Hepatocyte (in vitro differentiated cells): ENCODE measurements around the gene TLR3.

ENCODE experiments used
- CTCF ChIP-seq: fragments of 200-600 bp; sonication (generic); IDR thresholded peaks from 2 replicates; pipeline ENCODE4 v1.5.1; 2016; ENCODE audit warnings: antibody characterized with exemption, mild to moderate bottlenecking; ENCODE audit not compliant: poor library complexity
- EZH2 ChIP-seq: fragments of 200-600 bp; sonication (generic); IDR thresholded peaks from 2 replicates; pipeline ENCODE4 v1.6.1; 2016; ENCODE audit warnings: antibody characterized with exemption, mild to moderate bottlenecking, borderline replicate concordance

DNA sequence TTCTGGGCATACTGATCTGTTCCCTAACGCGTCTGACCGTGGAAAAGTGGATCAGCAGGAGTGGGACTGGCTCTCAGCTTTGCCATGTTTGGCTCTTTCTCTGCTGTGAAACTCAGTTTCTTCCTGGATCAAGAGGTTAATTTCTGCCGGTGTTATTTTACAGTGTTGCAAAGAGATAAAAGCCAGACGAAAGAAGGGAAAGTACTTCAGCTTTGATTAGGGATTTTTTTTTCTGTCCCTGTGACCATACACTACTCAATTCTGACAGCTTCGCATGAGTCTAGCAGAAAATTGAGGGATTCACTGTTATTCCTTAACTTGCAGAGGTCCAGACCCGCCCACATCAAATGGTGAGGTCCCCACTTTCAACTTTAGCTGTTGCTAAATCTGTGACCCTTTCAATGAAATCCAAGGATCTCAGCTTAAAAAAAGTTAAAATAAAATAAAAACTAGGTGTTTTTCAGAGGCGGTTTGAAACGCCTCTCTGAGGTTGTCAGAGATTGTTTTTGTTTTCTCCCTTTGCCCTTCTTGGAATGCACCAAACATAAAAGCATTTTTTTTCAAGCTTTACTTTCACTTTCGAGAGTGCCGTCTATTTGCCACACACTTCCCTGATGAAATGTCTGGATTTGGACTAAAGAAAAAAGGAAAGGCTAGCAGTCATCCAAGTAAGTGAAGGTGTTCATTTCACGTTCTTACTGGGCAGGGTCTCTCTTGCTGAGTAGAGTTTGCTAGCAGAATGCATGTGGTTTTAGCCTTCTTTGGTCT, at the start of gene TLR3:
- TF ChIP-seq EZH2 (no peak), CTCF (no peak)
